ENCODE measurements around the gene BID.

Gene BID

GRCh38 chr22:17783312-17783711, 9.0 kb upstream of the BID start:
- DNase-seq (ENCODE audit: low read depth), result no peak

DNA sequence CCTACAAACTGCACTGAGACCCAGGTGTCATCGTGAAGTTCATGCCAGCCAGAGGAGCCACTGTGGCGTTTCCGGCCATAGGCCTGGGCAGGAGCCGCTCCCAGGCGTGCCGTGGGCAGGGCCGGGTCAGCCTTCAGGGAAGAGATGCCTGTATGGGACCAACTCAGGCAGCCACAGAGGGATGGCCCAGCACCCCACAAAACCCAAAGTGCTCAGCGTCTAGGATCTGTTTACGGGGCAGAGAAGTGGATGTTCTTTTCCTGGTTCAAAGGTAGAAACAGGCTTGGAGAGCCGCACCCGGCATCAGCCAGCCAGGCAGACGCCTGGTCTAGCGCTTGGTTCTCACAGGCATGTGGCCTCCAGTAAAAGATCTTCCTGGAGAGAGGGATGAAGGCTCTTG, 8.4 kb upstream of the BID start:
- no peak for DNase-seq (ENCODE audit: low read depth)

DNA sequence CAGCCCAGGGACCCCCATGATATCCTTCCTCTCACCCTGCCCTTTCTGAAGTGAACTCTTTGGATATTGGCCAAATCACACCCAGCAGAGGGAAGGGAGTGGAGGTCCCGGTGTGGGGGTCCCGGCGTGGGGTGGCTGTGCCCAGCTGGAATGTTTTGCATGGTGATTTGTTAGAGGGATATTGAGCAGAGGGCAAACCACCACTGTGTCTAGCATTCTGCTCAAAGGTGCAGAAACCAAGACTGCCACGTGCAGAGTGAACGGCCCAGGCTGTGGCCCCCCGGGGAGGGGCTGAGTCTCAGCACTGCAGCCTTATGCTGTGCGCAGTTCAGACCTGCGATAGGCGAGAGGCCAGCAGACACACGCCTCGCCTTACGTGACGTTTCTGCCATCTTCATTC, 7.9 kb upstream of the BID start:
- DNase-seq (ENCODE audit: low read depth), result no peak

DNA sequence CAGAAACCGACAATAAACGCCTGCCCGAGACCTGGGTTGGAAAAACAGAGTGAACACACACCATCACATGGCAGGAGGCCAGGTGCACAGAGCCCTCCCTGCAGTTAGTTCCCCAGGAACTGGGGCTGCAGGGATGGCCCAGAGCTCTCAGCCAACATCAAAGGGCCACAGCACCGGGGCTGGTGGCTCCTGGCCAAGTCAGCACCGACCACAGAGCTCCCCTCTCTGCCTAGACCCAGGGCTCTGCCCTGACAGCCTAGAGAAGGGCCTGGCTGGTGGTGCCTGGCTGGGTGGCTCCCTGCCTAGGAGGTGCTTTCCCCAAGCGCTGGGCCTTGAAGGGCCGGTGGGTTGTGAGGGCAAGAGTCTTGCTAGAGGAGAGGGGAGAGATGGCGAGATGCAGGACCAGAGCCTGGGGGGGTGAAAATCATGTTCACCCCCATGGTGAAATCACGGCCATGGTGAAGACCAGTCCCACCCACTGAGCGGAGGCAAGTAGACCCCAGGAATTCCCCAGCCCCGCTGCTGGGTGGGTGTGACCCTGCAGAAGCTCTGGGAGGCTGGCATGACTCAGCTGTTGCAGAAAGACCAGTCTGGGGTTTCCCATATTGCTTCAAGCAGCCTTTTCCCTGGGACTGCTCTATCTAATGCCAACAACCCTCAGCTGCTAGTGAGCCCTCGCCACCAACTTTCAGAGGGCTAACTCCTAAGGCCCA, 7.2 kb upstream of the BID start:
- peak; percentile 61 for DNase-seq (ENCODE audit: low read depth)

GRCh38 chr22:17780741-17781318, 6.6 kb upstream of the BID start:
- no peak for DNase-seq (ENCODE audit: low read depth)

DNA sequence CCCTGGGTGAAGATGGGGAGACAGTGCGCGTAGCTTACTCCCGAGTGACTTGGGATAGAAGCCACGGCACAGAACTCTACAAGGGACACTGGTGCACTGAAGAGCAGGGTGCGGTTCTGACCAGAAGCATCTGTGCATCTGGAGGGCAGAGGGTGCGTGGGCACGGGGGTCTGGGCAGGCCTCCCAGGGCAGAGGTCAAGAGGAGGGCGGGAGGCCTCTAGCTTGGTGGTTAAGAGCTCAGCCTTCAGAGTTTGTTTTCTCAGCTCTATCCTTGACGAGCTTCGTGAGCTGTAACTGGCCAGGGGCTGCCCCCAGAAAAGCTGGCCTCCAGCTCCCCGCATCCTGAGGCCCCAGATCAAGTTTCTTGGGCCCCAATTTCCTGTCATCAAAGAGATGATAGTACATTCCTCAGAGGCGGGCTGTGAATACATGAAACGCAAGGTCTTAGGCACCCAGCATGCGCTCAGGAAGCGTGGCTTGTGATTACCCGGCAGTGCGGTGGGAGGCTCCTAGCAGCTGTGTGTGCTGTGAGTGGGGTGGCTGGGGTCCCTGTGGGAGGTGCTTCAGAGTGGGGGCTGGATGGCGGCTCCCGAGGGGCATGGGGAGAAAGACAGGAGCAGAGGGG, 6.0 kb upstream of the BID start:
- DNase-seq (ENCODE audit: low read depth), result no peak

- DNase-seq (ENCODE audit: low read depth), result no peak
Measured at GRCh38 chr22:17779286-17780115, 5.2 kb upstream of the BID start.

- DNase-seq (ENCODE audit: low read depth), result no peak
Measured at GRCh38 chr22:17778412-17778976, 4.2 kb upstream of the BID start.

GRCh38 chr22:17777717-17778044, 3.4 kb upstream of the BID start:
- DNase-seq (ENCODE audit: low read depth), result no peak

DNA sequence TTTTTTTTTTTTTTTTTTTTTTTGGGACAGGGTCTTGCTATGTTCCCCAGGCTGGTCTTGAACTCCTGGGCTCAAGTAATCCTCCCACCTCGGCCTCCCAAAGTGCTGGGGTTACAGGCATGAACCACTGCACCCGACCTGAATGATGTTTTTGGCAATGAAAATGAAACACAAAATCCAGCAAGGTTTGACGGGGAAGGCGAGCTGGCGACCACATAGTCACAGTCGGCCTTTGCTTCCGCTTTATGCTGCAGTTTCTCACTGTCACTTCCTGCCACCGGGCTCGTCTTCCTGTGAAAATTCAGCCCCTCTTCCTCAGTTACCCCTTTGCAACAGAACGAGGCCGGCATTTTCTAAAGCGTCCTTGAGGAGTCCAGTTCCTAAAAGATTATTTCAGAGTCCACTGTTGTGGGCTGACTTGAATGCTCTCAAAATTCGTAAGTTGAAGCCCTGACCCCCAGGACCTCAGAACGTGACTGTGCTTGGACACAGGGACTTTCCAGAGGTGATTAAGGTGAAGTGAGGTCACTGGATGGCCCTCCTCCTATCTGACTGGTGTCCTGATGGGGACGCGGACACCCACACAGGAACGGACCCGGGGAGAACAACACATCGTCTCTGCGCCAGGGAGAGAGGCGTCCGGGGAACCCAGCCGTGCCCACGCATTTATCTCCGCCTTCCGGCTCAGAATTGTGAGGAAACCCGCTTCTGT, 2.9 kb upstream of the BID start:
- DNase-seq (ENCODE audit: low read depth), result peak; percentile 53

GRCh38 chr22:17775781-17776465, 1.7 kb upstream of the BID start:
- DNase-seq (ENCODE audit: low read depth), result no peak

GRCh38 chr22:17774926-17775685, 837 bp upstream of the BID start:
- DNase-seq (ENCODE audit: low read depth), result no peak

DNA sequence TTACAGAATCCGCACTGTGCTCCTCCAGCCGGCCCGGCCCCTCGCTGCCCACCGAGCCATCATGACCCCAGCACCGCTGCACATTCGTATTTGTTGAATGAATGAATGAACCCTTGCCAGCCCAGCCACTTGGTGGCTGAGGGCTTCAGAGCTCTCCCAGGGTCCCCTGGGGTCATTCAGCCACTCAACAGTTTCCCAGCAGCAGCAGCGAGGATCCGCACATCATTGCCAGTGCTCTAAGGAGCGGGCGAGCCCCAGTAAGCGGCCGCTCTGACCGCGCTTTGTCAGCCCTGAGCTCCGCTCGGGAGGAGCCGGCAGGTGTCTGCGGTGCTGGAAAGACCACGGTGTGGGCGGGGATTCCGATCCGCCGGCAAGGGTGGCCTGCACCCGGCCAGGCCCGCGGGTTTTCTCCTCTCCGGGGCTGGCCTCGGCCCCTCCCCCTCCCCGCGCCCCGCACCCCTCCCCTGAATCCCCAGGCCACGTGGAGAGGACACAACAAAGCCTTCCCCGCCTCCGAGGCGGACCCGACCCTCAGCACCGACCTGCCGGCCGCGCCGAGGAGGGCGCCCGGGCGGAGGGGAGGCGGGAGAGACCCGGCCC, 563 bp downstream of the BID start:
- DNase-seq (ENCODE audit: low read depth), result peak; percentile 62

GRCh38 chr22:17772958-17773605, 1.2 kb downstream of the BID start:
- no peak for DNase-seq (ENCODE audit: low read depth)

GRCh38 chr22:17772249-17772957, 1.9 kb downstream of the BID start:
- DNase-seq (ENCODE audit: low read depth), result no peak

DNA sequence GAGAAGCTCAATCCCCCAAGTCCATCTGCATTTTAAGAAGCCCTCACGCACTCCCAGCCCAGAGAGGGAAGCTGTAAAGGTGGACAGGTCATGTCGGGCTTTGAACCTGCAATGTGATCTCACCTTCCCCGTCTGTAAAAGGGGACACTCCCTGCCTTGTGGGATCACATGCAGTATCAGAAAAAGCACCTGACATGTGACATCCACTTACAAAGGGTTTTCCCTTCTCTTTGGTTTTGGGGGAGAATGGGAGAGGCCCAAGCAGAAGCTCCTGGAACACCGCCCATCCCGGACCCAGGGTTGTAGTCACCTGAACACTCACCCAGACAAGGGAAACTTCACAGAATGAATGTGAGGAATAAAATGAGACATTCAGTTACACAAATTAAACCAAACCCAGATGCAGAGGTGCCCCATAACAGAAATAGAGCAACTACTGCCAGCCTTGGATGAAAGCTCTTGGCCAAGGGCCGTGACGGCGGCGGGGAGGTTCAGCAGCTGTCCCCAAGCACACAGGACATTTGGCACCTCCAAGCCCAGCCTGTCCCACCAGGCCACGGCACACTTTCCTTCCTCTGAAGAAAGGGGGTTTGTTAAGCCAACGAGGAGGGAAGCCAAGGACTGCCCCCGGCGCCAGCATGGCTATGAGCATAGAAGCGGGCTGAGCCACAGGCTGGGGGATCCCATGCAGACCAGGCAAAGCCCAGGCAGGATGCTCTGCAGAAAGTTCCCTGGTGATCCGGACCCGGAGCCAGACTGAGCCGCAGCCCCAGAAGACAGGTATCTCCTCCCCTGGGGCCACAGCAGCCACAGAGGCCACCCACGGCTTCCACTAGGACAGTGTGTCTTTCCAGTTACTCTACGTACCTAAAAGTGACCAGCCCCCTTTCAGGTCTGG, 3.8 kb downstream of the BID start:
- DNase-seq (ENCODE audit: low read depth), result no peak

- DNase-seq (ENCODE audit: low read depth), result no peak
Measured at GRCh38 chr22:17769716-17770082, 4.6 kb downstream of the BID start.
